ENCODE measurements around the gene GPC3. TPM values are rescaled to one million over a fixed set of nuclear protein-coding genes. Genes with fewer than 3 reads are reported as not detected.
A peak's percentile ranks its signal among the peaks of the same experiment; 100 is the strongest.

The GPC3 gene
- total RNA-seq, 1 experiment from 2014 or later, result not detected

- no peak for DNase-seq (ENCODE audit: low read depth)
Observed at GRCh38 chrX:133846311-133846710, 139.1 kb downstream of the GPC3 start.

DNA sequence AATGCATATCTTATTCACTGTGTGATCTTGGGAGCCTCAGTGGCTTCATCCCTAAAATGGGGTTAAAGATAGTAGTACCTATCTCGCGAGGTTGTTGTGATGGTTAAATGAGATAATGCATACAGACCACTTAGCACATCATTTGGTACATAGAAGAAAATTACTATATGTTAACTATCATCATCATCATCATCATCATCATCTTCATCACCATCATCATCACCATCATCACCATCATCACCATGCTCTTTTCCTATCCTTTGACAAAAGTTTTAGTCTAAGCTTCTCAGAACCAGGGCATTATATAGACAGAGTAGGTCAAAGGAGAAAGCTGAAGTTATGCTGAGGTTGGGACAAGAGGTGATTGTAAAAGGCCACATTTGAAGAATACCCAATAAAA is 145.0 kb downstream of the GPC3 start:
- DNase-seq (ENCODE audit: low read depth), result no peak

DNA sequence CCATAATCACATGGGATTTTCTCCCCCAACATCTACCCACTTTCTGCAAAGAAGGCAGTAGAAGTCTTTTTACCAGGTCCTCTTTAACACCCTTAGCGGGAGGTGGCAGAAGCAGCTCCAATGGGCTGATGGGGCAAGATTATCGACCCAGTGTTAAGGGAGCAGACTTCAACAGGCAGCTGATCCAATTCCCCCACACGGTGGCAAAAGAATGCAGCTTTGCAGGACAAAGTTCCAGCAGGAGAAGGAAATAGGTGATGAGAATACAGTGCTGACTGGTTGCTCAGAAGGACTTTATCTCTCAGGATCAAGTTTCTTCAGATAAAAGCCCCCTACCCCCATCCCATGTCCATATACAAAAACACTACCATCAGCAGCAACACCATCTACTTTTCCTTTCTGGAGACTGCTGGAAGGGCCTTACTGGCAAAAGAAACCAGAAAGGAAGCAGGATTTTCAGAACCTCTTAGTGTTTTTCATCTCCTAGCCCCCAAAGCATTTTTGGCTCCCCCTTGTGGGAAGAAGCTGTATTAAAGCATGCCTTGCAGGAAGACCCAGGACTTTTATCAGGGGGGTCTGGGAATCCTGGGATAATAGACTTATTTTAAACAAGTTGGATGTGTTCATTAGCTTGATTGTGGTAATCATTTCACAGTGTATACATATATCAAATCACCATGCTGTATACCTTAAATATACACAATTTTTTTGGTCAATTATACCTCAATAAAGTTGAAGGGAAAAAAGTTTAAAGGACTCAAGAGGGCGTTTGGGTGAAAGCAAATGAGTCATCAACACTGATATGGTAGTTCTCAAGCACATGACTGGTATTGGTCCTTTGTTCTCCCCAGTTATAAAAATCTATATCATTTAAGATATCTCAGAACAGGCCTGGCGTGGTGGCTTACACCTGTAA is 146.4 kb downstream of the GPC3 start:
- peak; percentile 42 for DNase-seq (ENCODE audit: low read depth)

GRCh38 chrX:133837091-133837490 is 148.3 kb downstream of the GPC3 start:
- DNase-seq (ENCODE audit: low read depth), result no peak

DNA sequence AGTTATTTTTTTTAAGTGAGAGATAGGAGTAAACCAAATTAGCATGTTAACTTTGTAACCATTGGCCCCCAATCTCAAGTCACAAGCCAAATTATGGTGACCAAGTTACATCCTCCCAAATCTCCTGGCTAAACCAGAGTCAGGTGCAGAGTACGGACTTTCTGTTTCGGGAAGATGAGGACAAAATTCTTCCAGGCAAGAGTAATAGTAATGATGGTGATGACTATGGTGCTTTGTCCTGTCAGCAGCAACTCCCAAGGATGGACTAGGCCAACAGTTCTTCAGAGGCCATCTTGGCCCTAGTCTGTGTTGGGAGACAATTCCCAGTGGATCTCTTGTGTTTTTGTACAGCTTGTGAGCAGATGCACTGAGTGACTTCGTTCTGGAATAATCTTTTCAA is 148.8 kb downstream of the GPC3 start:
- DNase-seq (ENCODE audit: low read depth), result no peak

- no peak for DNase-seq (ENCODE audit: low read depth)
Observed at GRCh38 chrX:133834771-133835170, 150.6 kb downstream of the GPC3 start.

GRCh38 chrX:133819546-133819945 is 165.8 kb downstream of the GPC3 start:
- DNase-seq (ENCODE audit: low read depth), result no peak

DNA sequence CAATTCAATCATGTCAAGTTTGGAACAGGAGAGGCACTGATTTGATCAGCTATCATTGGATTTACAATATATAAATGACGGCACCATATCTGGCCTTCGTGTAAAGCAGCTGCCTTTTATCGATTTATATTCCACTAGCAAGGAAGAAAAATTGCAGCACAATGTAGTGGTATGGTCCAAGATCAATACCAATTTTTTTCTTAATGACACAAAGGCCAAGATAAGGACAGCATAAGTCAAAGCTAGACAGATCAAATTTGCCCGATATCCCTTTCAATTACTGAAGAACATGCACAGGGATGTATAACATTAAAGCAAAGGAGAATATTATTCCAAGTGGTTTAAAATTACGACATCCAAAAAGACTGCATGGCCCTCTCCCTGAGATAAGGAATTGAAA is 167.4 kb downstream of the GPC3 start:
- no peak for DNase-seq (ENCODE audit: low read depth)

DNA sequence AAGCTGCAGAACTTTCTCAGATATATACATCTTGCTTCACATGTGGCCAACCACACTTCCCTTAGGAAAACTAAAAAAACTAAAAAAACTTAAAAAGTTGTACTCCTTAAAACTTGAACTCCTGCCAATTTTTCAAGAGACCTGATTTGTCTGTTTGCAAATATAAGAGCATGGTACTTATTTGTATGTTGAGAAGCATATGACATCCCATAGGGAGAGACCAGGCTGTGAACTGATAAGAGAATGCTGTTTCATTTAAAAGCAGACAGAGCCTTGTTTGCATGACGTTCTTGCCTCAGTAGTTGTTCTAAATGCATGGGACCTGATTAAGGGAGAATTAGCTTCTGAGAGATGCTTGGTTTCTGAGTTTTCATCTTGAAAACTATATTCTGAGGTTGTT is 169.9 kb downstream of the GPC3 start:
- DNase-seq (ENCODE audit: low read depth), result no peak

DNA sequence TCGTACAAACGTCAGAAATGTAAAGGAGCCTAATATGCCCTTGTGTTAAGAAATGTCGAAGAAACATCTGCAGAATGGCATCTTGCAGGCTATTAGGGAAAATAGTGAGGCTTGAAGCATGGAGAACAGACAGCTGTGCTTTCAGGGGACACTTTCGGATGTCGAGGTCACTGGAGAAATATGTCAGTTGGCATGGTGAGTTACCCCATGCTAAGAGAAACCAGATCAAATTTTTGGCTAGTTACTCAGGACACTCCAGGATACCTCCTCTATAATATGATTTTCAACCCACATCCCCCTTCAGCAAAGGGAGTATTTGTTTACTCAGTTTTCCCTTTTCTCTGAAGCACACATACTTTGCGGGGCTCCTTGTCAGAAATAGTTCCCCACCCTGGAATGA is 171.4 kb downstream of the GPC3 start:
- no peak for DNase-seq (ENCODE audit: low read depth)

DNA sequence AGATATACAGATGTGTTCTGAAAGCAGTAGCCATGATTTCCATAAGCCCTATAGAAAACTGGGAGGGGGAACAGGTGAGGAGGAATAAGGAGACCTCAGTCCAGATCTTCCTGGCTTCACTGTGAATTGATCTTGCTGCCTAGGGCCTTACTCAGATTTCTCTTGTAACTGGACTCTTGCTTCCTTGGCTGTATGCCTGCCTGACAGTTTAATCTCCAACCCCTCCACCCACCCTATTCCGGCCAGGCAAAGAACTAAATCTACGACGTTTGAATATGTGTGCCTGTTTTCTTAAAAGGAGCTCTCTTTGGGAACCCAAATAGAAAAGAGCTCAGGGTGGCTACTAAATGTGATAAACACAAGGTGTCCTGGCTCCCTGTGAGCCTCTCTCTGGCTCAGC is 173.0 kb downstream of the GPC3 start:
- DNase-seq (ENCODE audit: low read depth), result no peak

- DNase-seq (ENCODE audit: low read depth), result no peak
Observed at GRCh38 chrX:133810925-133811324, 174.5 kb downstream of the GPC3 start.

DNA sequence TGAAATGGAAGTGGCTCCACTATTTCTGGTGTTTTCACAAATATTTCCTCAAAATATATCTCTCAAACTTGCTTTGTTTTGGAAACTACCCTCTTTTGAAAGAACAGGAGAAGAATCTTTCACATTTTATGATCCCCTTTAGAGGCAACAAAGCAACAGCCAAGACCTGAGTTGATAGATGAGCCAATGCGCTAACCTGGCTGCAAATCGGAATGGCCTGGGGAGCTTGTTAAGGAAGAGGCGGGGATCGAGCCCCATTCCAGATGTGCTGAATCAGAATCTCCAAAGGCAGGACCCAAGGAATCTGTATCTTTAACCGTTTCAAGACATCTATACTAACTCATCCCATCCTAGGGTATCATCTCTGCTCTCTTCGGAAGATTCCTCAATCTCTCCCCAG is 181.3 kb downstream of the GPC3 start:
- no peak for DNase-seq (ENCODE audit: low read depth)

DNA sequence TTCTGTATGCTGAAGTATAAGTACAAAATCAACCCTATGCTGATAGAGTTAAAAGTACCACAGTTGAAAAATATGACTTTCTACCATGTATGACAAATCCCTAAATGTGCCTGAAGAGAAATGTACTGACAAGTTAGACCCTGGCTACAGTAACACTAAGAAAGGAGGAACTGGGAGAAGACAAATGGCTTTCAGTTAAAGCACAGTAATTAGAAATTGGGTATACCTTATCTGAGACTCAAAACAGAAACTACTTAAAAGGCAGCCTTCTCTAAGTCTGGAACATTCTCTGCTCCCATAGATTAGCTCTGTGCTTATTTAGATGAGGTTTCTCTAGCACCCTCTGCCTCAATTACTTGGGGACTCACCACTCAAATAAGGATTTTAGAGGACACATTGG is 189.1 kb downstream of the GPC3 start:
- no peak for DNase-seq (ENCODE audit: low read depth)

GRCh38 chrX:133794126-133794525 is 191.3 kb downstream of the GPC3 start:
- DNase-seq (ENCODE audit: low read depth), result no peak

GRCh38 chrX:133793626-133794025 is 191.8 kb downstream of the GPC3 start:
- no peak for DNase-seq (ENCODE audit: low read depth)

DNA sequence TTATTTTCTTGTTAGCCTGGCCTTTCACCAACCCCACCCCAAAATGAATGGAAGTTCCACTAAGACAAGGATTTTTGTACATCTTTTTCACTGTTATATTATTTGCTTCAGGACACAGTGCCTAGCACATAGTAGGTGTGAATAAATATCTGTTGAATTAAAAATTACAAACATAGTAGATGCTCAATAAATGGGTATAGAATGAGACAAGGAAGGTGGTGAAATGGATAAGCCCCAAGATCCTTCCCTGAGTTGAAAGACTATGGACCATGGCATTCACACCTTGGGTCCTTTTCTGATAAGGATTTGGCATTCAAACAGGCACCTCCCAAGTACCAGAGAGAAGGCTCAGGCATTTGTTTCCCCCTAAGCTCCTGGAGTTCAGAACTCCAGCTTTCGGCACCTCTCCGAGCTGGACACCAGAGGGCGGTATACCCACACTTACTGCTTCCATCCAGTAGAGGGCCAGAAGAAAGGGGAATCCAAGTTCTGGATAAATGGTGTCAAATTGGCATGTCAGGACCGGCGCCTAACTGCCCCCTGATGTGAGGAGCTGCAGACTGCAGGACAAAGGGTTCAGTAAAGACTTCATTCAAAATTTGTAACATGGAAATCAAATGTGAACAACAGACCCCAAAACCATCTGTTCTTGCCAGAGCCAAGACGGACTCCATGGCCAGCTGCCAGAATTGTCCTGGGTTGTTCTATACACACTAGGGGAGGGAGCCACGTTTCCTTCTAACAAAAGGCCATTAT is 193.0 kb downstream of the GPC3 start:
- peak; percentile 68 for DNase-seq (ENCODE audit: low read depth)

DNA sequence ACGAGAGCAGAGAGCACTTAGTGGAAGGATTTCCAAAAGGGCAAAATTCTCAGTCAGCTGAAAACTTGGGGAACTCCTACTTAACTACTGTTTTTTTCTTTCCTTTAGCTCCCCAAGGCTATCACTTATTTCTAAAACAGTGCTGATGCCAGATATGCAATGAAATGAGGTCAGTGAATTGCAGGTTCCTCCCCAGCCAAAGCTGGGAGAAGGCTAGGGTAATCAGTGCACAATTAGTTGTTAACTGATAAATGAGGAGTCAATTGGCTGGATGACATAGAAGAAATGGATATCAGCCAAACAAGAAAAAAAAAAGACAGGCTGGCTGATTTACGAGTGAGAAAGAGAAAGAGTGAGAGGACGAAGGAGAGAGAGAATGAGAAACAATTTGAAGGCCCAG is 195.6 kb downstream of the GPC3 start:
- DNase-seq (ENCODE audit: low read depth), result no peak

DNA sequence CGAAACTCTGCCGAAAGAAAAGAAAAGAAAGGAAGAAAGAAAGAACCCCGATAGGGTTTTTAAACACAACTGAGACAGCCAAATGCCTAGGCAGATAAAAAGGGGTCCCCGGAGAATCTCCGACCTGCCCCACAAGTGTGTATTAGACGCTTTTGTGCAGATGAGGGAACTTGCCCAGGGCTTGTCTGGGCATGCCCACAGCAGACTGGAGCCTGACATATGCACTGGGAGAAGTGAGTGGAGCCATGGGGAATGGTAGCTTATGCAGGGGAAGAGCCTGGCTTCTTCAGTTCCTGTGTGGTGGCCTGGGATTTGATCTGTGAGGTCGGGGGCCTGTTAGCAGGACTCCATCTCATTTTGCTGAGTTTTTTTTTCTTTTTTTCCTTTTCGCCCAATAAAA is 199.0 kb downstream of the GPC3 start:
- no peak for DNase-seq (ENCODE audit: low read depth)

GRCh38 chrX:133783274-133783673 is 202.1 kb downstream of the GPC3 start:
- no peak for DNase-seq (ENCODE audit: low read depth)

DNA sequence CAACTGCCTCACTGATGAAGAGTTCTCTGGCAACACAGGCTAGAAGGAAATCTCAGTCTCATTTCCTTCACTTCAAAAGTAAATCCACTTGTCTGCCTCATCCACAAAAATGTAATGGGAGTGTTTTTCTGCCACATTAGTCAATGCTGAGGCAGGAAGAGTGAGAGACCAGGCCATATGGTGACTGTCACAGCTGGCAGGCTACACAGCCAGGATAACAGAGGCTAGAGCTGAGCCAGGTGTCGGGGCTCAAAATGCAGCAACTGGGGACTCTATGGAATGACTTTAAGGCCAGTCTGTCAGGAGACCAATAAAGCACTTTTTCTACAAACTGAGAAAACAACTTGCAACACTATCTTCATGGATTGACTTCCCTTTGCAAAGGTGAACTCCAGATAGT is 204.2 kb downstream of the GPC3 start:
- DNase-seq (ENCODE audit: low read depth), result no peak

DNA sequence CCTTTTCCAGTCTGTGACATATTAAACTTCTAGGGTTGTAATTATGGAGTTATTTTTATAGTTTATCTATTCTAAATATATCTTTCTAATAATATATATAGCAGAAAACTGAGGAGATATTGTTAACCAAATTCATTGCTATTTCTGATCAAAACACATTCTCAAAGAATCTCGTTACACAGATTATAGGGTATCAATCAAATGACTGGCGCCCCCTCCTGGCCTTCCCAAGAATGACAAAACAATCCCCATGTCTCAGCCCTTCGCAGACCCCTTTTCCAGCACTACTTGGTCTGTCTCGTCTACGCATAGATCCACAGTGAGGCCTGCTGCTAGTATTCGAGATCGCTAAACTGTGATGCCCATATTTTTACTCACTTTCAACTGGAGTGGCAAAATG is 209.3 kb downstream of the GPC3 start:
- no peak for DNase-seq (ENCODE audit: low read depth)

DNA sequence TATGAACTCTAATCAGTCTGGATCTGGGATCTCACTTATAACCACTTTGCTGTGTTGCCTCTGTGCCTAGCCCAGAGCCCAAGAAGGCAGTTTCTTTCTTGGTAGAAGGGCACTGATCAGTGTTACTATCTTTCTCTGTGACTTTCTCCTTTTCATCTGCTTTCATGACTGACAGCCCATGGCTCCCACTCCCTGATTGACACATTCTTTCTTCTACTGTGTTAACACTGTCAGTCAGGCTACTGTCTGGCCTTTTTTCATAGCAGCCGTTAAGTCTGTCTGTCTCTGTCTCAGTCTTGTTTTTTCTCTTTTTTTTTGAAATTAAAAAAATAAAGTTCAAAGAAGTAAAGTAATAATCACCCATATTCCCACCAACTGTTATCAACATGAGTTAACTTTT is 210.6 kb downstream of the GPC3 start:
- no peak for DNase-seq (ENCODE audit: low read depth)

All from M059J (cell line).